Erythroblast (primary cell): ENCODE data around the gene FOXJ3.
A peak's percentile ranks its signal among the peaks of the same experiment; 100 is the strongest.

Experiments
- DNase-seq, 2 experiments: peaks; one replicate each; lab custom pipeline; 2025; lab: John Stamatoyannopoulos, UW
- GATA1 ChIP-seq: IDR thresholded peaks from 2 replicates; pipeline ENCODE4 v1.6.1; 2011; ENCODE audit warnings: low read depth, mild to moderate bottlenecking, control low read depth, low read length, moderate library complexity
- POLR2A ChIP-seq: IDR thresholded peaks from 2 replicates; pipeline ENCODE4 v1.6.1; 2011; ENCODE audit warnings: mild to moderate bottlenecking, low read length

Gene FOXJ3

GRCh38 chr1:42191319-42191718 is 143.7 kb downstream of the FOXJ3 start:
- TF ChIP-seq POLR2A (no peak), GATA1 (no peak)
- DNase-seq = no peak

DNA sequence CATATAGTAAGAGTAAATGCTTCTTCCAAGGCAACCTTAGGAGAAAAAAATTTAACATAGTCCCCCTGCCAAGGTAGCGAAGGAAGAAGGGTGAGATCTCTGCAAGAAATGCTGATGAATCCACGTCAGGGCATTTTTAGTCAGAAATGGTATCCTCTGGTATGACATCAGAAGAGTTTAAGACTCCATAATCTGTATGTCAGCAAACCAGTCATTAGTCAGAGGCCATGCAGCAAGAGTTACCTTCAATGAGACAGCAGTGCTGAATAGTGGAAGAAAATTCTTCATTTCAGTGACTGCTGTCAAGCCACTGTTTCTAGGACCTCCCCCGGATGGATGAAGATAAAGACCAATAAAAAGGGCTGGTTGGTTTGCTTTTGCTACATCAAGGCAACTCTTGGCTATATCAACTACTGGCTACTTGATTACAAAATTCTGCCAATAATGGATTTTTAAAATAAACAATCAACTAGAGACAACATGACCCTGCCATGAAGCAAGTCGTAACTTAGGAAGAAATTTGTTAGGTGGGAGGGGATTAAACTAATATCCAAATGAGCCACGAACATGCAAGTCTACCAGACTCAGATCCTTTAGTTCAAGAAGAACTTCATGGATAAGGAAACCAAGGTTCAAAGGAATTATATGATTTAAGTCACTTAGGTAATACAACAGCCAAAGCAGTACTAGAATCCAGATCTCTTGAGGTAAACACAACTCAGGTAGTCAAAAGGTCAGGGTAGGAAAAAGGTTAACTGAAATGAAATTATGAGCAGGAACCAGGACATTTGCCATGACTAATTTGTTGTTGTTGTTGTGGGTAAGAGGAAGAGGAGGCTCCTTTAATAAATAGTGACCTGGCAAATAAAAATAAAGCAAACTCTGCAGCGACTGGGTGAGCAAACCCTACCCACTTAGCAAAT is 144.8 kb downstream of the FOXJ3 start:
- TF ChIP-seq GATA1 (no peak), POLR2A (no peak)
- DNase-seq = no peak

GRCh38 chr1:42186152-42186551 is 148.9 kb downstream of the FOXJ3 start:
- TF ChIP-seq POLR2A (no peak), GATA1 (no peak)
- DNase-seq = no peak

GRCh38 chr1:42184616-42185015 is 150.4 kb downstream of the FOXJ3 start:
- DNase-seq = no peak
- TF ChIP-seq GATA1 (no peak), POLR2A (no peak)

- no peak for DNase-seq
- TF ChIP-seq POLR2A = no peak
- TF ChIP-seq GATA1 = no peak
Observed at GRCh38 chr1:42183957-42184268, 151.1 kb downstream of the FOXJ3 start.

DNA sequence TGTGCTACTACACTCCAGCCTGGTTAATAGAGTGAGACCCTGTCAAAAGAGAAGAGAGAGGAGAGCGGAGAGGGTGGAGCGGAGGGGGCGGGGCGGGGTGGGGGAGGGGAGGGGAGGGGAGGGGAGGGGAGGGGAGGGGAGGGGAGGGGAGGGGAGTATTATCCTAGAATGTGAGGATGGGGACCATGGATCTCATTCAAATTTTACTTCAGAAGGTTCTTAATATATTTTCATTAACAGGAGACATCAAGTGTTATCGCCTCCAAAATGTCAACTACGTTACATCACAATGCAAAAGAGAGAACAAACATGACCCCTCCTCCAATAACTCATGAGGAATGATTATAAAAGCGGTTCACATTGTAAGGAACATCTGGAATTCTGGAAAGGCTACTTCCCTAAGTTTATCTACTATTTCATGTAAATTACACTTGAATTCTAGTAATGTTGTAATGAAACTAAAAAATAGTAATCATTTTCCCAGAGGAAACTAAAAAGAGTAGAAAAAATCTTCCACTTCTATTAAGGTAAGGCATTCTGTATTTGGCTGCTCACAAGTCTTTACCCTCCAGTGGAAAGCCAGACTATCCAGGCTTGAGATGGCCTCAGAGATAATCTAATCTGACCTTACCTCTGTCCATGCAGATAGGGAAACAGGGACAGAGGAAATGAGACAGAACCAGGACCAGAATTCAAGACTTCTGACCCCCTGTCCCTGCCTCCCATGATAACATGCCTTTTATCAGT is 151.7 kb downstream of the FOXJ3 start:
- TF ChIP-seq POLR2A (no peak), GATA1 (no peak)
- no peak for DNase-seq

- no peak for DNase-seq
- TF ChIP-seq POLR2A (no peak), GATA1 (no peak)
Observed at GRCh38 chr1:42181687-42182086, 153.3 kb downstream of the FOXJ3 start.

DNA sequence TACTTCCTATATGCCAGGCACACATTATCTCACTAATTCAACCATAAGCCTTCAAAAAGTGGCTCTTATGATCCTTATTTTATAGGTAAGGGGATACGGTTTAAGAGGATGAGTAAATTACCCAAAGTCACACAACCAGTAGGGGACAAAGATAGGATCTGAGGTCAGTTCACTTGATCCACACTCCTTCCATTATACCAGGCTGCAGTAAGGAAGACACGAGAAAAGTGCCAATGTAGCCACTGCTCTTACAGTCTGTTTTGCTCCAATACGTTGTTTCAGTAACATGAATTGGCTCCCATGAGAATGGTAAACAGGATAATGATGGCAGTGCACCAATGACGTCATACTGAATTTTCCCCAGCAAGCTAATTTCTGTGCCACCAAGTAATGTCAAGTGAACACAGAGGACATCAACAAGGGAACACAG is 155.1 kb downstream of the FOXJ3 start:
- no peak for DNase-seq
- TF ChIP-seq GATA1 (no peak), POLR2A (no peak)

DNA sequence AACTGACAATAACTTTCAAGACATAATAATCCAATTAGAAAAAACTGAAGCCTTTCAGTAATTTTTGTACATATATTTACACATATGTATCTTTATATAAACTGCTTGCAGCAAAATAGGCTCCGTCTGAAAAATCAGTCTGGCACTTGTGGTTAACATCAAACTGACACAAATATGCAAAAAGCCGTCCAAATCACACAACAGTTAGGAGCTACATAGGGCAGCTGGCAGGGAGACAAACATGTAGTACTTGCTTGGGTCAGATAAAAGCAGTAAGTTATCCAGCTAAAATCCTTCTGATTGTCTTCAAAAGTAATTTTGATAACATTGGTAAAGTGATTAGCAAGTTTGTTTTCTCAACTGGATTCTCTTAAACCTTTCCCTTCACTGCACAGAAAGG is 155.8 kb downstream of the FOXJ3 start:
- DNase-seq = no peak

DNA sequence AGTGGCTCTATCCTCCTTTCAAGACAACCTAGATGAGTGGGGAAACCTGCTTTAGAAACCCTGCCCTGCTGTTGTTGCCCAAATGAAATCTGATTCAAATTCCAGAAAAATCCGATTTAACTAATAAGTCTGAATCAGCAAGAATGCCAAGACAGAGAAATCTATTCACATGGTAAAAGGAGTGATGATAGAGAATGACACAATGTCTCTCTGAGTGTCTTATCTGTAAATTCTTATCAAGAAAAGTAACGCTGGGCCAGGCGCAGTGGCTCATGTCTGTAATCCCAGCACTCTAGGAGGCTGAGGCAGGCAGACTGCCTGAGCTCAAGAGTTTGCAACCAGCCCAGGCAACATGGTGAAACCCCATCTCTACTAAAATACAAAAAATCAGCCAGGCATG is 156.8 kb downstream of the FOXJ3 start:
- TF ChIP-seq GATA1 (no peak), POLR2A (no peak)

More for the DNA sequence above, 155.8 kb downstream of the FOXJ3 start:
- TF ChIP-seq GATA1 (no peak), POLR2A (no peak)

GRCh38 chr1:42177541-42177981 is 157.5 kb downstream of the FOXJ3 start:
- no peak for DNase-seq
- TF ChIP-seq GATA1 (no peak), POLR2A (no peak)

More for the DNA sequence above, 156.8 kb downstream of the FOXJ3 start:
- peak; percentile 28 to 56 for DNase-seq

- peak; percentile 50 to 62 for DNase-seq
- TF ChIP-seq GATA1 = no peak
- no peak for TF ChIP-seq POLR2A
Observed at GRCh38 chr1:42176902-42177519, 158.0 kb downstream of the FOXJ3 start.

DNA sequence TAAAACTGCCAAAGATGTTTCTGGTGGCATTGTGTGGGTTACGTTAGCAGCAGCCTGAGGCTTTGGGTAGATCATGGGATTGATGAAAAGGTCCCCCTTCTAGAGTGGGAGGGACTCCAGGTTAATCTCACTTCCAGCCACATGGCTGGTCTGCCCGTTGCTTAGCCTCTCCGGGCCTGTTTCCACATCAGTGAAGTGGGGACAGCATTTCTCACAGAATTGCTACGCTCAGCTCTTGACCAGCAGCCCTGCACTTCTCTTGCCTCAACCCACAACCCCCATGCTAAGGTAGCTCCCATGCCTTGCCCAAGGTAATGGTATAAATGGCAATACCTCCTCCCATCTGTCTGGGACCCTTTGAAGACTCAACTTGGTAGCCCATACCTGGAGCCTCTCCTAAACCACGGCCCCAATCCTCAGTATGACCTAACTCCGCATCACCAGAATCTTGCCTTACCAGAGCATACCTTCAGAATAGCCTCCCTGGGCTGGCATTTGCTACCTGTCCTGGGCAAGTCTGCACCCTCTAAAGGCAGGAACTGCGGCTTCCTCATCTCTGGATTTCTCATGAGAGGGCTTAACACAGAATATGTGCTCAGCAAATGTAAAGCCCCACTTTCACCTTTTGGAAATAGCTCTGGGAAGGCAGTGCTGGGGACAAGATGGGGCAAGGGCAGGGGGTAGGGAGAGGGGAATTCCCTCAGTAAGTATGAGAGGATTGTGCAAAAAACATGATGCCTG is 159.6 kb downstream of the FOXJ3 start:
- DNase-seq = no peak
- TF ChIP-seq GATA1 (no peak), POLR2A (no peak)
